Measurements from ENCODE around the gene SMAD3.

GRCh38 chr15:67086637-67086914, 21.2 kb downstream of the SMAD3 start:
- no peak for TF ChIP-seq POLR2A (IDR thresholded peaks at IDR 0.05; ENCODE audit: low read depth, low read length)
- TF ChIP-seq CTCF (conservative IDR thresholded peaks at IDR 0.05; ENCODE audit: low read depth, low read length), result no peak
- no peak for TF ChIP-seq MXI1 (IDR thresholded peaks at IDR 0.05; ENCODE audit: borderline replicate concordance, low read depth, low read length)
- no peak for TF ChIP-seq USF2 (IDR thresholded peaks at IDR 0.05; ENCODE audit: low read depth, low read length)
- TF ChIP-seq MAFK (IDR thresholded peaks at IDR 0.05; ENCODE audit: low read depth, low read length), result no peak
- no peak for TF ChIP-seq RAD21 (IDR thresholded peaks at IDR 0.05; ENCODE audit: low read length)
- TF ChIP-seq MAZ (IDR thresholded peaks at IDR 0.05; ENCODE audit: borderline replicate concordance, low read depth, low read length), result no peak
- no peak for TF ChIP-seq RFX5 (IDR thresholded peaks at IDR 0.05; ENCODE audit: low read depth, low read length)
- no peak for TF ChIP-seq SMC3 (IDR thresholded peaks at IDR 0.05; ENCODE audit: low read depth, low read length)
- TF ChIP-seq RCOR1 (IDR thresholded peaks at IDR 0.05; ENCODE audit: insufficient replicate concordance, low read length), result no peak
- no peak for TF ChIP-seq CEBPB (IDR thresholded peaks at IDR 0.05; ENCODE audit: low read depth, low read length)
